Activated CD4-positive, CD25-positive, alpha-beta regulatory T cell treated with anti-CD3 and anti-CD28 coated beads, Interleukin-2, amount 50 U/mL, for 16 hours (primary cell): ENCODE data around the gene IQCH.
A peak's percentile ranks its signal among the peaks of the same experiment; 100 is the strongest.

Experiments
- DNase-seq: peaks from one replicate; pipeline ENCODE4 v3.0.0-alpha.2; 2020; ENCODE audit warnings: low read depth, low spot score

IQCH gene

DNA sequence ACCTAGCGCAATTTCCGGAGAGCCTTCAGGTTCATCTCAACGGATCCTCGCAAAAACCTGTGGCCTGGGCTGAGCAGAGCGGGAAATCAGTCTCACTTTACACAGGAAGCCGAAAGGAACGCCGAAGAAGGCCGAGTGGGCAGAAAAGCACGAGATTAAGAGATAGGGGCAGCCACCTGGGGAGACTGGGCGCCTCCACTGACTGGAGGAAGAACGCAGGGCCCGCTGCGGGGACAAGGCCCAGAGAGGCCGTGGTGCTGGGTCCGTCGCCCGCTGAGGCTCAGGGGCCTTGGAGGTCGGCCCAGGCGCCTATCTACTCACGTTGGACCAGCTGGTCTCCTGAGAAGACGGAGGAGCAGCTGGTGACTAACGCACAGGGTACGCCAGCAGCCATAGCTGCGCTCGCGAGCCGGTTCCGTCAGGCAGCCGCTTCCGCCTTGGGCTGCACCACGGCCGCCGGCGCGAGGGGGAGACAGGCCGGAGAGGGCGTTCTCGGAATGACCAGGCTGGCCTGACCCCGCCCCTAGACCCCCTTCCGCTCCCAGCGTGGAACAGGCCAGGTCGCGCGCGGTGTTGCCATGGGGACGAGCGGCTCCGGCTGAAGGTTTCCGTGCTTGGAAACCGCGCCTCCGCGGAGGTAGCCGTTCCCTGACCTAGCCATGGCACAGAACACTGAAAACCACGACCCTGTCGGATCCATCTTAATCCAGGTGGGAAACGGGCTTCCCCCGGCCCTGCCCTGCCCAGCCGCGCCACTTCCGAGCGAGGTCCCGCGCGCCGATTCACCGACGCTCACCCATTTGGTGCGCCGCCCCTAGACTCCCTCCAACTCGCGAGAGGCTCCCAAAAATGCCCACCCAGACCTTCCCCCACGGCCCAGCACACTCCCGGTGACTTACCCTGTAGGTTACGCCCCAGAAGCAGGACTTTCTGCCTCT, at the start of gene IQCH, which contains the start of gene AAGAB:
TSS of gene IQCH (plus strand) at position 549 of the 938 bp plus-strand sequence. CDS start at position 660, 111 bp downstream.
TSS of gene AAGAB (minus strand) at position 424 of the 938 bp plus-strand sequence. CDS start at position 394, 30 bp downstream.
- peak; percentile 92 for DNase-seq

- DNase-seq, result no peak
Measured at GRCh38 chr15:67207555-67208207, 46.9 kb upstream of the IQCH start.

GRCh38 chr15:67208396-67208795, 46.2 kb upstream of the IQCH start:
- no peak for DNase-seq

DNA sequence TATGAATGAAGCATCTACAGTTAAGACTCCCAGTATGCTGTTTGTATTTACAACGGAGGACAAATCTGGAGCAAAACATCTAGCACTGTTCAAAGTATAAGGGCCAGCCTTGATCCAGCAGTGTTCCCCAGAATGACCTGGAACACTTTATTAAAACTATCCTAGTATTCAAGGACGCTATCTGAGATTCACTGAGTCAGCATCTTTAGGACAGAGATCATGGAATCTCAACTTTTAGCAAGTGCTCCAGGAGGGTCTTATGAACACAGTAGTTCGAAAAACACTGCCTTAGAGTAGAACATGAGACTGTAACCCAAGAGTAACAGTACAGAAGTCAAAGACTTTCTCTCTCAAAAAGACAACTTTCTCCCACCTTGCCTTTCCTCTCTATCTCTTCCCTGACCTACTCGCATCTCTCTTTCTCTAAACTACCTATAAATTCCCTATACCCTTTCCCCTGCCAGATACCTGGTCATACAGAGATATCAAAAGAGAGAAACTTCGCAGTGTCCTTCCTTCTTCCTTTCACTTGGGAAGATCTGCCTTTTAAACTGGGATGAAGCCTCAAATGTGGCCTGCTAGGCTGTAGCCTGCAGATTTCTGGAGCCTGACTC, 43.9 kb upstream of the IQCH start:
- DNase-seq, result no peak

GRCh38 chr15:67212684-67213367, 41.8 kb upstream of the IQCH start:
- DNase-seq, result no peak

DNA sequence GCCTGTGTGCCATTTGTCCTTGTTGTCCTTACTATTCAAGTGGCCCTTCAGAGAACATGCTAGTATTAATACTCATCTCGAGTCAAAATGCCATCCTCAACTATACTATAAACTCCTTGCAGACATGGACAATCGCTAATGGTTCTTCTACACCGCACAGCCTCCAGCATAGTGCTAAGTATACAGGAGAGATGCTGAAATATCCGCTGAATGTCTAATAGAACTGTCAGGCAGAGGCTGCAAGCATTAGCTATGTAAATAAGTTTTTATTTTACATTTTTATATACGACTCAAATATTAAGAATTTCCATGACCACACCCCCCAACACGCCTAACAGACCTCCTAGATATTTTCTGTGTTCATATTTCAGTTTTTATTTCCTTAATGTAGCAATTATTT, 39.5 kb upstream of the IQCH start:
- DNase-seq, result no peak

- DNase-seq, result no peak
Measured at GRCh38 chr15:67216859-67217258, 37.7 kb upstream of the IQCH start.

DNA sequence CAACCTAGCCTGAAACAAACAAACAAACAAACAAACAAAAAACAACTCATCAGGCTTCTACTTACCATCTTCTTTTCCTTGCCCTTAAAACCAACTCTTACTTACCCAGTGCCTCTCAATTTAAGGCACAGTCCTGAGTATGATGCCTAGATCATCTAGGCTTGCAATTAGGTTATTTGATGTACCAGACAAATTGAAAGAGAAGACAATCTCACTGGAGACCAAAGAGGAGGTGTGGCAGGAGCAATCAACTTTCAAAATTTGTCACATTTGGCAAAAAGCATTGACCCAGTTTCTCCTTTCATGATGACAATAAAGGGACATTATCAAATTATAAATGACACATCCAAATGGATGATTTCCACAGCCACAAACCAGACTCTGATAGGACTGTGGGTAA, 36.2 kb upstream of the IQCH start:
- DNase-seq, result no peak

DNA sequence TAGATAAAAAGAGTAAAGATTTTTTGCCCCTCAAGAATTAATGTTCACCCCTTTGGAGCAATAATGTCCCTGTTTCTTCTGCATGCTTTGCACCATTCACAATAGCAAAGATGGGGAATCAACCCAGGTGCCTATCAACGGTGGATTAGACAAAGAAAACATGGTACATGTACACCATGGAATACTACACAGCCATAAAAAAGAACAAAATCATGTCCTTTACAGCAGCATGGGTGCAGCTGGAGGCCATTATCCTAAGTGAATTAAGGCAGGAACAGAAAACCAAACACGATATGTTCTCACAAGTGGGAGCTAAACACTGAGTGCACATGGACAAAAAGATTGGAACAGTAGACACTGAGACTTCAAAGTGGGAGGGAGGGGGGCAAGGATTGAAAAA, 35.3 kb upstream of the IQCH start:
- no peak for DNase-seq

GRCh38 chr15:67224889-67225288, 29.7 kb upstream of the IQCH start:
- no peak for DNase-seq

- no peak for DNase-seq
Measured at GRCh38 chr15:67225336-67225735, 29.2 kb upstream of the IQCH start.

DNA sequence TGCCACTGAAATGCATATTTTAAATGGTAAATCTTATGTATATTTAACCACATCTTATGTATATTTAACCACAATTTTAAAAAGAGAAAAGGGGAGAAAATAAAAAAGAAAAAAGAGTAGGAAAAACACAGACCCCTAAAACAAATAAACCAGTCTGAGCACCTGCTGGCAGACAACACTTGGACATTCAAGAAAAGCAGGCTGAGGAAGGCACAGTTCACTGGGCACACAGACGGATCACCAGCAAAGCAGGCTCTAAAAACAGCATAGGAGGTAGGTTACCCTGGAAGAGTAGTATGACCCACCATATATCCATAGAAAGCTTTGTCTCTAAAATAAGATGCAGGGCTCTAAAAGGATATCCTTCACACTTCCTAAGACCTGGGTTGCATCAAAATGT, 27.2 kb upstream of the IQCH start:
- no peak for DNase-seq

DNA sequence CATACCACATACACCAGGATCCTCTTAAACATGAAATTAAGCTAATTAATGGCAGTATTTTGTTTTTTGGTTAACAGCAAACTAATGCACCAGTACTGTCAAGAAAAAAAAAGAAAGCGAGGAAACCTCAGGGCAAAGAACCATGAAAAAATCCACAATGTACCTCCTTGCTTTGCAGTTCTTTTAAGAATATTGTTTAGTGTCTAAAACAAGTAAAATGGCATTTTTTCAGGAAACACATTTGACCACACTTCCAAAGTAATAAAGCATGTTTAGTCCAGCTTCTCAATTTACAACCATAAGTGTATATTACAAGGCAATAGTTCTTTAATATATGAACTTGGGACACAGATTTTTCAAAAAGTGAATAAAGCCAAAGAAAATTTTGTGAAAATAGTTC, 26.7 kb upstream of the IQCH start:
- DNase-seq, result no peak

- DNase-seq, result no peak
Measured at GRCh38 chr15:67228286-67228685, 26.3 kb upstream of the IQCH start.

DNA sequence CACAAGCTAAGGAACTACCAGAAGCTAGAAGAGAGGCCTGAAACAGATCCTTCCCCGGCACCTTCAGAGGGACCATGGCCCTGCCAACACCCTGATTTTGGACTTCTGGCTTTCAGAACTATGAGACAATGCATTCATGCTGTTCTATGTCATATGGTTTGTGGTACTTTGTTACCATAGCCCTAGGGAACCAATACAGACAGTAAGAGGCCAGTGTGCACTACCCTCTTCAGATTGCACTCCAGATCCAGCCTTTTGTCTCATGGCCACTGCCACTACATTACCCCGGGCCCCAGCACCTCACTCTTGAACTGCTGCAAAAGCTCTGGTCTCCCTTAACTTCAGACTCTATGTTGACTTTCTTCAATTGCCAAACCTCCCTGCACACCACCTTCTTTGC, 24.1 kb upstream of the IQCH start:
- no peak for DNase-seq

DNA sequence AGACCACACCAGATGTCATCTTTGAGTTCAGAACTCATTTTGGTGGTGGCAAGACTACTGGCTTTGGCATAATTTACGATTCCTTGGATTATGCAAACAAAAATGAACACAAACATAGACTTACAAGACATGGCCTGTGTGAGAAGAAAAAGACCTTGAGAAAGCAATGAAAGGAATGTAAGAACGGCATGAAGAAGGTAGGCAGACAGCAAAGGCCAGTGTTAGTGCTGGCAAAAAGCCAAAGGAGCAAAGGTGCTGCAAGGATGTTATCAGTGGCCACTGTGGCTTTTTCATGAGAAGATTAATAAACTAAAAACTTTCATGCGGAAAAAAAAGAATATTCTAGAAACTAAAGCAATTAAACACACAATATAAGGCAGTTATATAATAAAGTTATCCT, 22.0 kb upstream of the IQCH start:
- no peak for DNase-seq

- DNase-seq, result no peak
Measured at GRCh38 chr15:67240235-67241131, 14.1 kb upstream of the IQCH start.

GRCh38 chr15:67241132-67241855, 13.3 kb upstream of the IQCH start:
- no peak for DNase-seq

DNA sequence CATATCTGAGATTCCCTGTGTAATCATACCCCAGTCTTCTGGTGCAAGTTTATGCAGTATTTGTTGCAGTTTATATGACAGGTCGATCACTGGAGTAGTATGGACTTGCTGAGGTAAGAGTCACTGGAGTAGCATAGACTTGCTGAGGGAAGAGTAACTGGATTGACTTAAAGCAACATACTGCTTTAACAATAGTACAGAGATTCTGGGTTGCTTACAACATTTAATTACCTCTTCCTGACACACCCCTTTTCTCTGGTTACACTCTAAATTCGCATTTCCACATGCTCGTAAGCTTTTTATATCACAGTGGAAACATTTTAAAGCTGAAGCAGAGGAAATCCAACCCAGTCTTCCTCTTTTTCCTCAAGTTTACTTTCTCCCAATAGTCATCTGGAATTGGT, 11.9 kb upstream of the IQCH start:
- DNase-seq, result no peak

GRCh38 chr15:67244971-67245478, 9.6 kb upstream of the IQCH start:
- DNase-seq, result no peak
